Neural progenitor cell (in vitro differentiated cells): ENCODE data around the gene DOCK11.

ENCODE experiments used
- EZH2 ChIP-seq: fragments of 200-600 bp; sonication (generic); IDR thresholded peaks from 2 replicates; pipeline ENCODE4 v1.6.1; 2017; ENCODE audit warnings: antibody characterized with exemption, mild to moderate bottlenecking, moderate library complexity
- TF ChIP-seq, protein P1 (sequence below): fragments of 200-600 bp; sonication (generic); IDR thresholded peaks from 2 replicates; pipeline ENCODE4 v1.5.1; 2017; ENCODE audit warnings: antibody characterized with exemption, mild to moderate bottlenecking

DNA sequence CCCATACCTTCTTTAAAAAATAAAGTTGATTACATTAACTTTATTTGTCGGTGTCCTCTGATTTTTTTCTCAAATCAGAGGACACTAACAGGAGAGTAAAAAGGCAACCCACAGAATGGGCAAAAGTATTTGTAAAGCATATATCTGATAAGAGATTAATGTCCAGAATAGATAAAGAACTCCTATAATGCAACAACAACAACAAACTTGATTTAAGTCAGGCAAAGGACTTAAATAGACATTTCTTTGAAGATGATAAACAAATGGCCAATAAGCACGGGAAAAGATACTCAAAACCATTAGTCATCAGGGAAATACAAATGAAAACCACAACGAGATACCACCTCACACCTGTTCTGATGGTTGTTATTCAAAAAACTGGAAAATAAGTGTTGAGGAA is 28.7 kb downstream of the DOCK11 start:
- TF ChIP-seq, protein P1, sequence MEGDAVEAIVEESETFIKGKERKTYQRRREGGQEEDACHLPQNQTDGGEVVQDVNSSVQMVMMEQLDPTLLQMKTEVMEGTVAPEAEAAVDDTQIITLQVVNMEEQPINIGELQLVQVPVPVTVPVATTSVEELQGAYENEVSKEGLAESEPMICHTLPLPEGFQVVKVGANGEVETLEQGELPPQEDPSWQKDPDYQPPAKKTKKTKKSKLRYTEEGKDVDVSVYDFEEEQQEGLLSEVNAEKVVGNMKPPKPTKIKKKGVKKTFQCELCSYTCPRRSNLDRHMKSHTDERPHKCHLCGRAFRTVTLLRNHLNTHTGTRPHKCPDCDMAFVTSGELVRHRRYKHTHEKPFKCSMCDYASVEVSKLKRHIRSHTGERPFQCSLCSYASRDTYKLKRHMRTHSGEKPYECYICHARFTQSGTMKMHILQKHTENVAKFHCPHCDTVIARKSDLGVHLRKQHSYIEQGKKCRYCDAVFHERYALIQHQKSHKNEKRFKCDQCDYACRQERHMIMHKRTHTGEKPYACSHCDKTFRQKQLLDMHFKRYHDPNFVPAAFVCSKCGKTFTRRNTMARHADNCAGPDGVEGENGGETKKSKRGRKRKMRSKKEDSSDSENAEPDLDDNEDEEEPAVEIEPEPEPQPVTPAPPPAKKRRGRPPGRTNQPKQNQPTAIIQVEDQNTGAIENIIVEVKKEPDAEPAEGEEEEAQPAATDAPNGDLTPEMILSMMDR: no peak
- TF ChIP-seq EZH2: no peak
